Erythroblast (primary cell): Measurements from ENCODE around the gene KLF16.

Source experiments
- GATA1 ChIP-seq: IDR thresholded peaks from 2 replicates; pipeline ENCODE4 v1.6.1; 2011; ENCODE audit warnings: low read depth, mild to moderate bottlenecking, control low read depth, low read length, moderate library complexity
- POLR2A ChIP-seq: IDR thresholded peaks from 2 replicates; pipeline ENCODE4 v1.6.1; 2011; ENCODE audit warnings: mild to moderate bottlenecking, low read length

GRCh38 chr19:1825909-1826556 lies 37.3 kb downstream of the KLF16 start:
- TF ChIP-seq POLR2A (no peak), GATA1 (no peak)
